HCT116 (cell line): ENCODE data around the gene ARID5B. TPM values are rescaled to one million over a fixed set of nuclear protein-coding genes. Genes with fewer than 3 reads are reported as not detected.

ENCODE experiments used
- ATAC-seq: fragments of 200-7000 bp; cut with Tn5 transposase; 2 replicates; pipeline ENCODE4 v1.9.1; 2020; ENCODE audit warnings: mild to moderate bottlenecking, moderate library complexity
- BruUV-seq: library from RNA; stranded (reverse); fragments of 400-500 nt; replicated peaks from 2 replicates; lab custom pipeline; 2021; lab: Mats Ljungman, UMichigan
- CTCF ChIA-PET: fragments of 300-600 bp; sonication (Branson Sonifier 250); formaldehyde crosslinking; loops from one replicate; lab custom pipeline; 2021; ENCODE audit warnings: antibody characterized with exemption; lab: Charles Lee
- POLR2A ChIA-PET: fragments of 300-600, 350-600 bp; sonication (Branson Sonifier 250); formaldehyde crosslinking; loops from one replicate; lab custom pipeline; 2021; ENCODE audit warnings: antibody characterized with exemption; lab: Charles Lee
- RAD21 ChIA-PET, 2 experiments: fragments of 300-600 bp; sonication (Branson Sonifier 250); formaldehyde crosslinking; loops; one replicate each; lab custom pipeline; 2023; ENCODE audit warnings: low total read pairs in 2 of 2; ENCODE audit not compliant: uncharacterized antibody in 2 of 2, unreplicated experiment in 2 of 2, low non-redundant PET in 1 of 2; lab: Charles Lee
- DNase-seq: peaks from one replicate; pipeline ENCODE4 v3.0.0-alpha.2; 2010; ENCODE audit warnings: low read depth, low spot score
- H2AFZ ChIP-seq: fragments of 200-600 bp; shearing (Covaris generic), sonication (generic); 2 replicates; pipeline ENCODE4 v1.6.1; 2017; ENCODE audit warnings: low read depth, mixed run types, mixed read lengths, antibody characterized with exemption, low read length; ENCODE audit not compliant: poor library complexity, severe bottlenecking
- H3K27ac ChIP-seq: 2 replicates; pipeline ENCODE4 v1.5.1; 2012; ENCODE audit warnings: low read depth, low read length
- H3K27me3 ChIP-seq: fragments of 200-600 bp; sonication (generic); 2 replicates; pipeline ENCODE4 v1.6.1; 2016; ENCODE audit warnings: mixed run types, low read length, mixed read lengths; ENCODE audit not compliant: insufficient read depth
- H3K36me3 ChIP-seq, 2 experiments: fragments of 200-500 bp in 1 of 2; fragments of 200-600 bp in 1 of 2; sonication (Bioruptor generic) in 1 of 2; sonication (generic) in 1 of 2; 2 replicates each; pipeline versions ENCODE4 v1.5.1 to v1.6.1; 2014 to 2016; ENCODE audit warnings: low read length in 2 of 2, inconsistent platforms in 1 of 2, mixed read lengths in 1 of 2, mixed run types in 1 of 2; ENCODE audit not compliant: insufficient read depth in 2 of 2, control insufficient read depth in 1 of 2
- H3K4me1 ChIP-seq, 2 experiments: fragments of 200-600 bp in 1 of 2; sonication (generic) in 1 of 2; 2 replicates each; pipeline versions ENCODE4 v1.5.1 to v1.6.1; 2012 to 2017; ENCODE audit warnings: low read length in 2 of 2, inconsistent platforms in 1 of 2, mild to moderate bottlenecking in 1 of 2, mixed read lengths in 1 of 2, mixed run types in 1 of 2, moderate library complexity in 1 of 2; ENCODE audit not compliant: insufficient read depth in 2 of 2, control insufficient read depth in 1 of 2
- H3K4me2 ChIP-seq: fragments of 200-600 bp; sonication (generic); 2 replicates; pipeline ENCODE4 v1.6.1; 2017; ENCODE audit warnings: mixed run types, low read length, mixed read lengths
- H3K4me3 ChIP-seq, 2 experiments: fragments of 200-600 bp in 1 of 2; sonication (generic) in 1 of 2; replicated peaks in 1 of 2; 2 replicates each; pipeline ENCODE4 v1.5.1; 2011 to 2016; ENCODE audit warnings: low read length in 2 of 2, control low read depth in 1 of 2, low read depth in 1 of 2, mild to moderate bottlenecking in 1 of 2, mixed read lengths in 1 of 2, mixed run types in 1 of 2
- H3K79me2 ChIP-seq: fragments of 200-600 bp; sonication (generic); 2 replicates; pipeline ENCODE4 v1.6.1; 2017; ENCODE audit warnings: mild to moderate bottlenecking, mixed run types, low read length, moderate library complexity, mixed read lengths; ENCODE audit not compliant: insufficient read depth
- H3K9ac ChIP-seq: fragments of 200-600 bp; sonication (generic); 2 replicates; pipeline ENCODE4 v1.6.1; 2016; ENCODE audit warnings: low read length, mixed read lengths
- H3K9me2 ChIP-seq: fragments of 200-600 bp; sonication (generic), shearing (Covaris generic); 2 replicates; pipeline ENCODE4 v1.6.1; 2017; ENCODE audit warnings: mixed run types, mild to moderate bottlenecking, moderate library complexity; ENCODE audit not compliant: insufficient read depth
- H3K9me3 ChIP-seq, 2 experiments: fragments of 200-500 bp in 1 of 2; fragments of 200-600 bp in 1 of 2; sonication (Bioruptor generic) in 1 of 2; sonication (generic) in 1 of 2; 2 replicates each; pipeline ENCODE4 v1.6.1; 2014 to 2017; ENCODE audit warnings: low read length in 2 of 2, mixed read lengths in 2 of 2, inconsistent platforms in 1 of 2, low read depth in 1 of 2, mild to moderate bottlenecking in 1 of 2, mixed run types in 1 of 2, moderate library complexity in 1 of 2; ENCODE audit not compliant: control insufficient read depth in 1 of 2, insufficient read depth in 1 of 2
- H4K20me1 ChIP-seq: fragments of 200-600 bp; sonication (generic), shearing (Covaris generic); 2 replicates; pipeline ENCODE4 v1.6.1; 2017; ENCODE audit warnings: mixed run types, mild to moderate bottlenecking, moderate library complexity; ENCODE audit not compliant: insufficient read depth
- ATF3 ChIP-seq: IDR thresholded peaks from 2 replicates; pipeline ENCODE4 v1.6.1; 2012
- CBX3 ChIP-seq: IDR thresholded peaks from 2 replicates; pipeline ENCODE4 v1.6.1; 2012; ENCODE audit warnings: low read depth
- CEBPB ChIP-seq: IDR thresholded peaks from 2 replicates; pipeline ENCODE4 v1.6.1; 2012; ENCODE audit warnings: low read depth
- CTCF ChIP-seq, 3 experiments: fragments of 200-600 bp in 1 of 3; sonication (generic) in 1 of 3; IDR thresholded peaks in 2 of 3; conservative IDR thresholded peaks in 1 of 3; 2 replicates each; pipeline ENCODE4 v1.5.1; 2012 to 2017; ENCODE audit warnings: low read depth in 2 of 3, low read length in 2 of 3, antibody characterized with exemption in 1 of 3, borderline replicate concordance in 1 of 3, control low read depth in 1 of 3, mild to moderate bottlenecking in 1 of 3, mixed read lengths in 1 of 3, mixed run types in 1 of 3, moderate library complexity in 1 of 3; ENCODE audit not compliant: insufficient read depth in 1 of 3
- EGR1 ChIP-seq: IDR thresholded peaks from 2 replicates; pipeline ENCODE4 v1.6.1; 2012; ENCODE audit warnings: low read depth
- EZH2 ChIP-seq: fragments of 200-600 bp; sonication (generic); IDR thresholded peaks from 2 replicates; pipeline ENCODE4 v1.6.1; 2017; ENCODE audit warnings: antibody characterized with exemption, mixed run types
- EZH2phosphoT487 ChIP-seq: fragments of 200-600 bp; IDR thresholded peaks from 2 replicates; pipeline ENCODE4 v1.6.1; 2018; ENCODE audit warnings: antibody characterized with exemption, borderline replicate concordance
- FOSL1 ChIP-seq: IDR thresholded peaks from 2 replicates; pipeline ENCODE4 v1.6.1; 2012; ENCODE audit warnings: low read depth
- MAX ChIP-seq: IDR thresholded peaks from 2 replicates; pipeline ENCODE4 v1.6.1; 2012
- POLR2A ChIP-seq: IDR thresholded peaks from 2 replicates; pipeline ENCODE4 v1.7.0; 2011; ENCODE audit warnings: borderline replicate concordance; ENCODE audit not compliant: insufficient read depth, insufficient read length; ENCODE audit errors: extremely low read depth
- RAD21 ChIP-seq: IDR thresholded peaks from 2 replicates; pipeline ENCODE4 v1.6.1; 2012; ENCODE audit warnings: low read depth, mild to moderate bottlenecking
- REST ChIP-seq: IDR thresholded peaks from 2 replicates; pipeline ENCODE4 v1.6.1; 2012; ENCODE audit warnings: low read depth
- SIN3A ChIP-seq: IDR thresholded peaks from 2 replicates; pipeline ENCODE4 v1.6.1; 2012; ENCODE audit warnings: low read depth
- SP1 ChIP-seq: IDR thresholded peaks from 2 replicates; pipeline ENCODE4 v1.6.1; 2012; ENCODE audit warnings: low read depth
- SRF ChIP-seq: IDR thresholded peaks from 2 replicates; pipeline ENCODE4 v1.6.1; 2012; ENCODE audit warnings: low read depth
- TCF7L2 ChIP-seq: IDR thresholded peaks from 2 replicates; pipeline ENCODE4 v1.7.0; 2011; ENCODE audit warnings: borderline replicate concordance, inconsistent platforms; ENCODE audit not compliant: insufficient read depth, insufficient read length; ENCODE audit errors: extremely low read depth
- YY1 ChIP-seq: IDR thresholded peaks from 2 replicates; pipeline ENCODE4 v1.6.1; 2011; ENCODE audit warnings: low read length, low read depth, moderate library complexity, mild to moderate bottlenecking; ENCODE audit not compliant: insufficient replicate concordance; ENCODE audit errors: extremely low read depth
- ZBTB33 ChIP-seq: IDR thresholded peaks from 2 replicates; pipeline ENCODE4 v1.6.1; 2011; ENCODE audit warnings: mild to moderate bottlenecking, low read length, moderate library complexity; ENCODE audit not compliant: insufficient replicate concordance; ENCODE audit errors: extremely low read depth
- ZNF274 ChIP-seq: fragments of 200-500 bp; sonication (Bioruptor generic); IDR thresholded peaks from 2 replicates; pipeline ENCODE4 v1.6.1; 2014; ENCODE audit warnings: mild to moderate bottlenecking, low read depth, low read length, inconsistent platforms
- intact Hi-C: fragments of 100-400 bp; cut with micrococcal nuclease; formaldehyde crosslinking; loops from 2 replicates; pipeline ENCODE4 v1.10.0; 2022
- total RNA-seq: library from RNA; stranded (reverse); gene quantifications from one replicate; pipeline ENCODE4 v1.2.1, GENCODE V29; 2021; ENCODE audit not compliant: unreplicated experiment

The ARID5B gene
- total RNA-seq, 1 experiment from 2014 or later = 4.7 TPM

GRCh38 chr10:61967298-61967697 lies 65.8 kb downstream of the ARID5B start:
- no peak overlapping the region for H2AFZ ChIP-seq
- H3K9ac ChIP-seq = no peak overlapping the region
- BruUV-seq = no TSS peak
- no peak overlapping the region for H3K27ac ChIP-seq
- DNase-seq (no peak), ATAC-seq (no peak)
- no peak overlapping the region for H3K4me2 ChIP-seq
- intact Hi-C loops = no loop called here
- H3K79me2 ChIP-seq = no peaks in the 10 kb centered on the region
- ChIA-PET POLR2A (no interaction called here), CTCF (no interaction called here), RAD21 (no interaction called here)
- TF ChIP-seq FOSL1 (no peak), SRF (no peak), EZH2phosphoT487 (no peak), MAX (no peak), POLR2A (no peak), REST (no peak), EZH2 (no peak), CEBPB (no peak), EGR1 (no peak), CBX3 (no peak), SP1 (no peak), ZNF274 (no peak), RAD21 (no peak), ATF3 (no peak), SIN3A (no peak), TCF7L2 (no peak), CTCF (IDR thresholded peaks at IDR 0.05 in 2 of 3, conservative IDR thresholded peaks at IDR 0.05 in 1 of 3; ENCODE audit: borderline replicate concordance in 1 of 3, insufficient read depth in 1 of 3, low read depth in 2 of 3, low read length in 2 of 3) (no peak), ZBTB33 (no peak), YY1 (no peak)
- H3K4me1 ChIP-seq = no peaks in the 10 kb centered on the region
- H4K20me1 ChIP-seq = no peaks in the 10 kb centered on the region
- H3K36me3 ChIP-seq = no peaks in the 10 kb centered on the region
- H3K27me3 ChIP-seq = no peaks in the 10 kb centered on the region
- no peaks in the 10 kb centered on the region for H3K9me3 ChIP-seq
- H3K9me2 ChIP-seq = no peaks in the 10 kb centered on the region
- no peak overlapping the region for H3K4me3 ChIP-seq
